ENCODE data around the gene FAM118A.

DNA sequence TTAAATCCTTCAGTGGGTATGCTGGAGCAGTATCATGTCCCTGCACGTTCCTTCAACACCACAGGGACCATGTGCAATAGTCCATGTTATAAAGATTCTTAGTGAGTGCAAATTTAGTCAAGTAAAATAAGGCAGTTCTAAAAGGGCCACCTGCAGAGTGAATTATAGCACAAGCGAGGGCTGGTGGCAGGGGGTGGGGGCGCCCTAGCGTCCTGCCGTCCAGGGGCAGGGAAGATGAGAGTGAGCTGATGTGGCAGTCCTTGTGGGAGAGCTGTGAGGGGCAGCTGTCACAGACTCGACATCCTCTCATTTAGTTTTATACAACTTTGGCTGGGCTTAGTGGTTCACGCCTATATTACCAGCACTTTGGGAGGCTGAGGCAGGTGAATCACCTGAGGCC is 29.1 kb downstream of the FAM118A start:
- TF ChIP-seq, protein P1, sequence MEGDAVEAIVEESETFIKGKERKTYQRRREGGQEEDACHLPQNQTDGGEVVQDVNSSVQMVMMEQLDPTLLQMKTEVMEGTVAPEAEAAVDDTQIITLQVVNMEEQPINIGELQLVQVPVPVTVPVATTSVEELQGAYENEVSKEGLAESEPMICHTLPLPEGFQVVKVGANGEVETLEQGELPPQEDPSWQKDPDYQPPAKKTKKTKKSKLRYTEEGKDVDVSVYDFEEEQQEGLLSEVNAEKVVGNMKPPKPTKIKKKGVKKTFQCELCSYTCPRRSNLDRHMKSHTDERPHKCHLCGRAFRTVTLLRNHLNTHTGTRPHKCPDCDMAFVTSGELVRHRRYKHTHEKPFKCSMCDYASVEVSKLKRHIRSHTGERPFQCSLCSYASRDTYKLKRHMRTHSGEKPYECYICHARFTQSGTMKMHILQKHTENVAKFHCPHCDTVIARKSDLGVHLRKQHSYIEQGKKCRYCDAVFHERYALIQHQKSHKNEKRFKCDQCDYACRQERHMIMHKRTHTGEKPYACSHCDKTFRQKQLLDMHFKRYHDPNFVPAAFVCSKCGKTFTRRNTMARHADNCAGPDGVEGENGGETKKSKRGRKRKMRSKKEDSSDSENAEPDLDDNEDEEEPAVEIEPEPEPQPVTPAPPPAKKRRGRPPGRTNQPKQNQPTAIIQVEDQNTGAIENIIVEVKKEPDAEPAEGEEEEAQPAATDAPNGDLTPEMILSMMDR (conservative IDR thresholded peaks at IDR 0.05; ENCODE audit: low read depth, low read length): no peak
- TF ChIP-seq EZH2phosphoT487 (IDR thresholded peaks at IDR 0.05; ENCODE audit: borderline replicate concordance, low read length) (no peak), EZH2 (IDR thresholded peaks at IDR 0.05; ENCODE audit: low read length, unreplicated experiment) (no peak)
